GM21447 (cell line): Measurements from ENCODE around the gene RTN4RL2.

ENCODE experiments used
- ATAC-seq: cut with Tn5 transposase; IDR thresholded peaks from one replicate; pipeline ENCODE4 v1.9.1; 2021; ENCODE audit not compliant: unreplicated experiment

The RTN4RL2 gene

GRCh38 chr11:57479911-57480310, 19.6 kb downstream of the RTN4RL2 start:
- no peak for ATAC-seq

GRCh38 chr11:57480409-57481137, 20.2 kb downstream of the RTN4RL2 start:
- ATAC-seq: peak; percentile 26

GRCh38 chr11:57481315-57481714, 21.0 kb downstream of the RTN4RL2 start:
- no peak for ATAC-seq

DNA sequence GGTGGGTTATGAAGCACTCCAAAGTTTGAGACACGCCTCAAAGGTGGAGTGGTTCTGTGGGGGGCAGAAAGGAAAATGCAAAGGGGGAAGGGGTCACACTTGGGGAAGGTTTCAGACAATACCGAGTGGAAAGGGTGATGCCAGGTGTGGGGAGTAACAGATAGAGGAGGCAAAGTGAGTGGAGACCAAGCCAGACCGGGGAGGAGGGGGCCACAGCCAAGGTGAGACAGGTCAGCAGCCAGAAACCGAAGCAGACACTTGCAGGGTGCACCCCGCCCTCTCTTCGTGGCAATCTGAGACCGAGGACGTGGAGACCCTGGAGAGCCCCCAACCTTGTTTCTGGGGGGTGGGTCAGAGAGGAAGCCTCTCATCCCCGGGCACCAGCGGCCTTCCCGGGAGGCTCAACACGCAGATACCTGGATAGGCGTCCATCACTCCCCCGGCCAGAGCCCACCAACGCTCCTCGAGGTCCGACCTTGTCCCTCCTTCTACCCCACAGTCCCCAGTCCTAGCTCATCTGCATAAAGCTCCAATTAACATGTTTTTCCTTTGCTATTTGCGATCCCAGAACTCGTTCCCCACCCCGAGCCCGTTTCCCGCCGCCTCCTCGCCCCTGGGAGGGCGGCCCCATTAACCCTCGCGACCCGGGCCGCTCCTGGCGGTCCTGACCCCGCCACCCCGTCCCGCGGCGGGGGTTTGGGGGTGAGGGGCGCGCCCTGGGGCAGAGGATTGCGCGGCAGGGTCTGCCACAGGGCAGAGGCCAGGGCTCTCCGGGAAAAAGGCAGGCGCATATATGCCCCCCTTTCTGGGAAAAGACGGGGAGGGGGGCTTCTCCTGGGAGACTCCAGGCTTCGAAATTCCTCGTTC, 21.8 kb downstream of the RTN4RL2 start:
- ATAC-seq: no peak

- ATAC-seq: no peak
Measured at GRCh38 chr11:57482782-57483561, 22.6 kb downstream of the RTN4RL2 start.

DNA sequence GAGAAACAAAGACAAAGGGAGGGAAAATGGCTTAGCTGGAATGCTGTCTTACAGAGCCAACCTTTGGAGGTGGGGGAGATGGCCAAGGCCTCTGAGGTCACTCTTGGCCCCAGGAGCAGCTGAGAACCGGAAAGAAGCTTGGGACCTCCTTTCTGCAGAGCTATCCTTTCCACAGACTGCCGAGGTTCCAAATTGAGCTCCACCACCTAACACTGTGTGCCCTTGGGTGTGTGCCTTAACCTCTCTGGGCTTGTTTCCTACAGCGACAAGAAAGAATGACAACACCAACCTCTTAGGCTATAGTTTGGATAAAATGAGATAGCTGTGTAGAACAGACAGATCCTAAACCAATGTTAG, 23.2 kb downstream of the RTN4RL2 start:
- no peak for ATAC-seq

- ATAC-seq: peak; percentile 59
Measured at GRCh38 chr11:57484141-57484710, 23.9 kb downstream of the RTN4RL2 start.

DNA sequence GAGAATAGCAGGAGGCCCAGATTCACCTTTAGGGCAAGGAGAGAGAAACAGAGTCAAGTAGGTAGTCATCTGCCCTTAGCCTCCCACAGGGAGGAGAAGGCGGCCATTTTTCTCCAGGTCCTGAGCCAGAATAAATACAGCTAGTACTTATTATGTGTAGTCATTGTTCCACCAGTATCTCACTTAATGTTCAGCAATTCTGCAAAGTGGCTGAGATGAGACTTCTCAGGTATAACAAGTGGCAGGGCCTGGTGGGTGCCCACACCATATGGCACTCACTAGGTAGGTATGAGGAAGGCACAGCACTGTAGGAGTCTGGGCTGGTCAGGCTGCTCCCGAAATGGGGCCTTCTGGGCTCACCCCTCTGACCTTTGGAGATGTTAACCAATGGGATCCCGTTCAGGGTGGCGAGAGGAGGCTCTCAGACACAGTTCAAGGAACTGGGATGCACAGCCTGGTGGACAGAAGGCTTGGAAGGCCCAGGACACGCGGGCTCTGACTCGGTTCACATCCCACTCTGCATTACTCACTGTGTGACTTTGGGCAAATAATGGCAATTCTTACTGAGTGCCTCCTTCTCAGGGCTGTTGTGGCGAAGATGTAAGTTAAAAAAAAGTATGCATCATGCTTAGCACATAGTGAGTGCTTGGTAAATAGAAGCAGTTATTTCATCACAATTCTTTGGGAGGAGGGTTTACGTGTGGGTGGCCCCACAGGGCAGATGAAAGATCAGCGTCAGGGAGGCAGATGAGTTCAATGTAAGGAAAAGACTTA, 25.1 kb downstream of the RTN4RL2 start:
- no peak for ATAC-seq

DNA sequence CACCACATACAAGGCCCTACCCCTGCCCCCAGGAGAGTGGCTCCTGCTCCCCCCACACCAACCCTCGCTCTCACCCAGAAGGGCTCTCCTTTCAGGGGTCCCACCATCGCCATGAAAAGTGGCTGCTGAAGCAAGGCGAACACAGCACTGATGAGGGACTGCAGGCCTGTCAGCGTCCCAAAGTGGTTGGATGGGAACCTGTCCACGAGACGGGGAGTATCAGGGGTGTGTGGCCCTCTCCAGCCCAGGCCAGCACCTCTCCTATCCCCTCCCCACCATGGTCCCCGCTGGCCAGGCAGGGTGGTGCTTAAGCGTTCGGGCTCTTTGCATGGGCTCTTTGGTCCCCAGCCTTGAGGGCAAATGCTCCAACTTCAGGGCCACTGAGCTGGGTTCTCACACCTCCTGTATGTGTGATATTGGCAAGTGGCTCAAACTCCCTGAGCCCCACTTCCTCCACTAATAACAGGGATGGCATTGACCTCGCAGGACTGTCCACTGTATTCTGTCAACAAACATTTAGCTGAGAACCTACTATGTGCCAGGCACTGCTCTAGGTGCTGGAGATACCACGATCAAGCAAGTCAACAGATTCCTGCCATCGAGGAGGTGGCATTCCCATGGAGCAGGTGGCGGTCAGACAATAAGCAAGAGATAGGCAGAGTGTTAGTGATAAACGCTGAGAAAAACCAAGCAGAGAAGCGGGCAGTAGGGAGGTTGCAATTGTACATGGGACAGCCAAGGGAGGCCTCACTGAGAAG, 26.9 kb downstream of the RTN4RL2 start:
- ATAC-seq: no peak

DNA sequence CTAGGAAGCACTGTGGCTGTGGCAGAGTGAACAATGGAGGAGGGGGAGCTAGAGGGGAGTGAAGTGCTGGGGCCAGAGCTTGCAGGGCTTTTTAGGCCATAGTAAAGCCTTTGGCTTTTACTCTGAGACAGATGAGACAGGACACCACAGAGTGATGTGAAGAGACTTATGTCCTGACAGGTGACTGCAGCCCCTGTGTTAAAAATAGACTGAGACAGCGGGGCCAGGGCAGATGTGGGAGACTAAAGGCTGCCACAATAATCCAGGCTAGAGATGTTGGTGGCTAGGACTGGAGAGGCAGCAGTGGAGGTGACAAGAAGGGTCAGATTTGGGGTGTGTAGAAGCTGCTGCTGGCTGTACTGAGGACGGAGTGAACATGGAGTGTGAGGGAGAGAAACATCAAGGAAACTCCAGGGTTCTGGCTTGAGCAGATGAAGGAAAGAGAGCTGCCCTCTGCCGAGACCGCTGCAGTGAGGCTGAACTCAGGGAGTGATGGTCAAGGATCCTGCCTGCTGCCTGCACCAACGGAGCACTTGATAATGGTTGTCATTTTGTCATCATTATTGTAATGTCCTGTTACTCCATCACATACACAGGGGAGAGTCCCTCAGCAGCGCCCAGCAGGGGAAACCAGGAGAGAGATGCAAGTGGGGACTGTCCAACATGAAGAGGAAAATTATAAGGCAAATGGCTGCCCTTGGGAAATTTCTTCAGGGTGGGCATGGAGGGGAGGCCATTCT, 27.8 kb downstream of the RTN4RL2 start:
- ATAC-seq: no peak

GRCh38 chr11:57490456-57491248, 30.3 kb downstream of the RTN4RL2 start:
- no peak for ATAC-seq

- ATAC-seq: no peak
Measured at GRCh38 chr11:57491371-57492061, 31.2 kb downstream of the RTN4RL2 start.

DNA sequence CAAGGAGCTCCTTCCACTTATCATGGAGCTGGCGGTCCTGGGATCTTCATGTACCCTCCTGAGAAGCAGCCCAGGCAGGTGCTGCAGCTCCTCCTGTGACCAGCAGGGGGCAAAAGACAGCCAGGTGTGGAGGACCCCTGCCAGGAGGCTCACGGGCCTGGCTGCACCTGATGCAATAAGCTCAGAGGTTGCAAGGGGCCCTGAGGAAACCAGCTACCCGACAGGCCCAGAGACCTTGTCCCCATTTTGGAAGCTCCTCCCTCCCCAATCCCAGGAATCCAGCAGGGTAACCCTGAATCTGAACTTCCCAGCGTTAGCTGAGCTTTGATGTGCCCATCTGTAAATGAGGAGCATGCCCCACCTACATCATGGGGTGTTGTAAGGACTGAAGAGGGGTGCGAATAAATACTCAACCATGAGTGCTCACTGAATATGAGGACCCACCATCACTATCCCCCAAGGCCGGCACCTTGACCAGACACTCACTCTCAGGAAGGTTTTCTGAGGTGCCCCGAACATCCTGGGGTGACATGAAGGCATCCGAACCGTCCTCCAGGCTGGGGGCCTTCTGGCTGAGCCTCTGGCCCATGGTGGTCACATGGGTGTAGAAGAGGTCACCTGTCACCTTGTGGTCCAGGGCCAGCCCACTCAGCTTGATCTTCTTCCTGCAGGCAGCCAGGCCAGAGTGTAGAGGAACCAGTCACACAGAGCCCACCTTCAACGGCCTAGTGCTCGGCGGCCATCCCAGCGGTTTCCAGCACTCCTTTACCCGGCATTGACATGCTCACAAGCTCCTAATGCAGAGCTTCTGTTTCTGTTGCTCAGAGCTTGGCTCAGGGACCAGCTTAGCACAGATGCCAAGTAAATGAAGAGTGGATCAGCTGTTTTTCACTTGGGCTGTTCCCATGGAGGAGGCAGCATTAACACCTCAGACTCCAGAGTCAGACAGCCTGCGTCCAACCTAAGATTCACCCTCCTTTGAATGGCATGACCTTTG, 33.5 kb downstream of the RTN4RL2 start:
- peak; percentile 88 for ATAC-seq

- ATAC-seq: no peak
Measured at GRCh38 chr11:57496109-57496820, 35.9 kb downstream of the RTN4RL2 start.

DNA sequence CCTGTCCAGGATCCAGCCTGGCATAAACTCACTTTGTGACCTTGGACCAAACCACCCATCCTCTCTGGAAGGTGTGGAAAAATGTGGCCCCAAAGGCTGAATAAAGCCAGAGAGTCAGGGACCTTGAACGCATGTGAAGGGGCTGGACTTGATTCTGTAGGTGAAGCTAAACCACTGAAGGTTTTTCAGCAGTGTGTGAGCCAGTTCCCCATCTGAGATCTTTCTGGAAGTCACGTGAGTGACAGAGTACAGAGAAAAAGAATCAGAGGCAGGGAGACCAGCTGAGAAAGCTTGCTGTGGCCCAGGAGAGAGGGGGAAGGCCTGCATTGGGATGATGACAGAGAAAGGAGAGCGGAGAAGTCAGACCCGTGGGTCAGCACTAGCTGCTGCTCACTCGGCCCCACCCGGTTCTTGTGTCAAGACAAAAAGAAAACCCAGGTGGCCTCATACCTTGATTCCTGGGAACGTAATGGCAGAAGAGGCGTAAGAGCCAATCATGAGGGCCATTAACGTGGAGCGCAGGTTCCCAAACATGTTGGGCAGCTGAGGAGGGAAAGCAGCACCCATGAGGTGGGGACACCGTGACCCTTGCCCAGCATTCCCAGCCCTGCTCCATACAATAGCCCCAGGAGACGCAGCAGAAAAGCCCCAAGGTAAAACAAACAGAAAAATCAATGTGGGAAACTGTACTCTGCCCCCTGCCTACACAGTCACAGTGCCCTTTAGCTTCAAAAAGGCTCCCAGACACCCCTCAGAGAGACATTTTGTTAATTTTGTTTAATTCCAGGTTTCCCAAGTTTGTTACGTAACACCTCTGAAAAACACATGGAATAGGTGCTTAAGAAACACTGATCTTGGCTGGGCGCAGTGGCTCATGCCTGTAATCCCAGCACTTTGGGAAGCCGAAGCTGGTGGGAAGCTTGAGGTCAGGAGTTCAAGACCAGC, 37.2 kb downstream of the RTN4RL2 start:
- ATAC-seq: no peak
